Psoas muscle (tissue), 8 donors: ENCODE data around the gene LDB1. TPM values are rescaled to one million over a fixed set of nuclear protein-coding genes. Genes with fewer than 3 reads are reported as not detected.

Source experiments
- ATAC-seq, 4 donors: fragments of 200-7000 bp; cut with Tn5 transposase; one replicate each; pipeline ENCODE4 v1.9.1; 2020; ENCODE audit warnings: moderate library complexity in 3 of 4, mild to moderate bottlenecking in 2 of 4
- DNase-seq, 2 donors: peaks; one replicate each; pipeline ENCODE4 v3.0.0-alpha.2; 2020
- H3K27ac ChIP-seq: fragments of 200-600 bp; one replicate; pipeline ENCODE4 v1.8.0; 2022
- H3K27me3 ChIP-seq, 3 donors: fragments of 200-600 bp in 1 of 3; one replicate each; pipeline versions ENCODE4 v1.6.1 to v1.8.0; 2013 to 2022; ENCODE audit warnings: low read length in 2 of 3, mild to moderate bottlenecking in 2 of 3, moderate library complexity in 1 of 3; ENCODE audit not compliant: insufficient read depth in 3 of 3
- H3K36me3 ChIP-seq, 2 donors: fragments of 200-600 bp in 1 of 2; one replicate each; pipeline versions ENCODE4 v1.6.1 to v1.8.0; 2013 to 2022; ENCODE audit warnings: low read depth in 1 of 2, mild to moderate bottlenecking in 1 of 2, moderate library complexity in 1 of 2; ENCODE audit not compliant: insufficient read depth in 1 of 2
- H3K4me1 ChIP-seq: fragments of 200-600 bp; one replicate; pipeline ENCODE4 v1.8.0; 2022
- H3K4me3 ChIP-seq: fragments of 200-600 bp; one replicate; pipeline ENCODE4 v1.8.0; 2022; ENCODE audit warnings: mild to moderate bottlenecking
- H3K9me3 ChIP-seq: fragments of 200-600 bp; one replicate; pipeline ENCODE4 v1.8.0; 2022
- CTCF ChIP-seq: fragments of 200-600 bp; IDR thresholded peaks from one replicate; pipeline ENCODE4 v1.8.0; 2022; ENCODE audit warnings: antibody characterized with exemption
- WGBS, 3 donors: extraction: QIAGEN DNeasy Blood & Tissue Kit; methylation state at CpG; one replicate each; pipeline versions ENCODE4 v1.1.6 to v1.1.7; 2013; 5-methylcytosine and 5-hydroxymethylcytosine counted together
- intact Hi-C, 2 donors: fragments of 100-400 bp; cut with DNase I; formaldehyde crosslinking; loops; one replicate each; pipeline versions ENCODE4 v1.11.0 to v1.14.2; 2022
- polyA plus RNA-seq, 3 donors: library from polyadenylated mRNA; stranded (reverse); fragments of 200-250 nt; gene quantifications; one replicate each; pipeline ENCODE4 v1.2.3, GENCODE V29; 2013
- total RNA-seq, 4 donors: library from RNA; stranded (reverse); fragmentation: NEBNext Ultra II Directional in 2 of 4; extraction: Animal tissue kit (Norgen Biotek cat#: 25700) in 2 of 4; gene quantifications; one replicate each; pipeline versions ENCODE4 v1.2.1 to v1.2.4, GENCODE V29; 2021 to 2023
- donor health status: healthy with polysubstance abuse.
- donor health status: DM: no; HTN: no; CAD: no; lungs with moderate emphysema.
- donor health status: Bipolar disorder and iron deficiency.
- donor health status: healthy.
- donor health status: DM: yes; HTN: yes; CAD: no.
- donor health status: DM: no; HTN: no; CAD: no.
- donor health status: DM: no; HTN: no; CAD: no.
- donor health status: DM: yes; HTN: yes; CAD: no.

The LDB1 gene
- total and polyA plus RNA-seq, 7 donors = 13.9 to 29.8 (median 24.7) TPM

- intact Hi-C loops = no loop called here
- Histone ChIP-seq H3K36me3 (peaks cover 0 to 11% of the 10 kb centered on the region in 2 donors), H3K4me3 (peak overlapping the region; percentile 83), H3K27ac (peak overlapping the region; percentile 92), H3K9me3 (no peaks in the 10 kb centered on the region), H3K4me1 (peaks cover 61% of the 10 kb centered on the region), H3K27me3 (no peaks in the 10 kb centered on the region)
- no peak for TF ChIP-seq CTCF
- ATAC-seq = no peak
- 3 to 8% (median 4%) methylated on average over 3 of the region's 3 CpGs for WGBS, 3 donors
- DNase-seq = no peak
These were observed 4.4 kb downstream of the LDB1 start for GRCh38 chr10:102115775-102116174.

- 1 to 3% (median 1%) methylated on average over 22 to 23 of the region's 23 CpGs for WGBS, 3 donors
- TF ChIP-seq CTCF = no peak
- Histone ChIP-seq H3K27ac (peak overlapping the region; percentile 92), H3K36me3 (peaks cover 6 to 18% of the 10 kb centered on the region in 2 donors), H3K4me1 (peaks cover 61% of the 10 kb centered on the region), H3K4me3 (peak overlapping the region; percentile 83), H3K9me3 (no peaks in the 10 kb centered on the region), H3K27me3 (no peaks in the 10 kb centered on the region)
- intact Hi-C loops = no loop called here
- peak; percentile 79 to 85 (median 82) for ATAC-seq
- DNase-seq = peak; percentile 90 to 93
These were observed 5.1 kb downstream of the LDB1 start for GRCh38 chr10:102114861-102115618.

DNA sequence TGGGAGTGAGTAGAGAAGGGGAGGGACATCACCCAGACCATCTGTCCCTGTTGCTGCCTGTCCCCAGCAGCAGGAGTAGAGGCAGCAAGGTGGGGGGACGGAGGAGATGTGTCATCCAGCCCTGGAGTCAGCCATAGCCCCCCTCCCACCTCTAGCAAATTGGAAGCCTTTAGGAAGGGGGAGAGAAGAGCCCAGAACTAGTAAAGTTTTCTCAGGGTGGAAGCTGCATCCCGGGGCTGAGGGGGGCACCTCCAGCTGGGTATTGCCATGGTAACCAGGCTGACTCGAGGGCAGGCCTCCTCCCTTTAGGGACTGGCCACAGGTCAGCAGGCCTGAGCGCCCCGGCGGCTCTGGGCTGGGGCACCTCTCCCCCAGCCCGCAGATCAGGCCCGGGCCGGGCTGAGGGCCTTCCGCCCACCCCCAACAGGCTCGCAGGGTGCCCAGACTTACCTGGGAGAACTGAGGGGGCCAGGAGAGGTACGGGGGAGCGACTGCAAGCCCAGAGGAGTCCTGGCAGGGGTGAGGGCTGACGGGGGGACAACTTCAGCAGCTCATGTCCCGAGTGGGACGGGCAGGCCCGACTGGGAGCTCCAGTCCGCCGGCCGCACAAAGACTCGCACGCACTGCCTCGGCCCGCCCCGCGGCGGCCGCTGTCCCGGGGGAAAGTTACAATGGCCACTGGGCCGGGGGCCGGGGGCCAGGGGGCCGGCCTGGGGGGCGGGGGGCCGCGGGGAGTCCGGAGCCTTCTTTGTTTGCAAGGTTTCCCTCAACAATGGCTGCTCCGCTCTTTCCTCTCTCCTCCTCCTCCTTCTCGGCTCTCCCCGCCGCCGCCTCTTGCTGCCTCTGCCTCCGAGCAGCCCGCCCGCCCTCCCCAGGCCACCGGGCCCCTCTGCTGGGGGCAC, 6.0 kb downstream of the LDB1 start:
- peaks cover 61% of the 10 kb centered on the region for H3K4me1 ChIP-seq
- H3K36me3 ChIP-seq = peaks cover 6 to 27% of the 10 kb centered on the region in 2 donors
- ATAC-seq (peak in 2 of 4 donors; percentile 2 to 15), DNase-seq (peak; percentile 31 to 63)
- intact Hi-C loops = no loop called here
- H3K27me3 ChIP-seq = no peaks in the 10 kb centered on the region
- H3K27ac ChIP-seq = peak overlapping the region; percentile 92
- H3K9me3 ChIP-seq = no peaks in the 10 kb centered on the region
- H3K4me3 ChIP-seq = peak overlapping the region; percentile 83
- WGBS, 3 donors = 5 to 10% (median 7%) methylated on average over 30 to 45 of the region's 45 CpGs
- no peak for TF ChIP-seq CTCF

GRCh38 chr10:102113261-102113955, 6.8 kb downstream of the LDB1 start:
- H3K9me3 ChIP-seq = no peaks in the 10 kb centered on the region
- peaks cover 6 to 35% of the 10 kb centered on the region in 2 donors for H3K36me3 ChIP-seq
- TF ChIP-seq CTCF = no peak
- WGBS, 3 donors = 62 to 72% (median 68%) methylated on average over 7 of the region's 7 CpGs
- no peaks in the 10 kb centered on the region for H3K27me3 ChIP-seq
- H3K4me3 ChIP-seq = peak overlapping the region; percentile 83
- DNase-seq = no peak
- peaks cover 54% of the 10 kb centered on the region for H3K4me1 ChIP-seq
- intact Hi-C loops = no loop called here
- ATAC-seq = no peak
- H3K27ac ChIP-seq = peak overlapping the region; percentile 92
